Measurements from ENCODE around the gene ST6GALNAC2.
"Not testable (repeated sequence)": the region's sequence is repeated elsewhere in the genome, so short reads cannot be mapped to it uniquely, and the experiment has no call there.

ST6GALNAC2 gene

GRCh38 chr17:76525513-76525833 is 60.2 kb downstream of the ST6GALNAC2 start:
- DNase-seq: not testable (repeated sequence)

- no peak for DNase-seq
Observed at GRCh38 chr17:76524598-76525512, 60.8 kb downstream of the ST6GALNAC2 start.

DNA sequence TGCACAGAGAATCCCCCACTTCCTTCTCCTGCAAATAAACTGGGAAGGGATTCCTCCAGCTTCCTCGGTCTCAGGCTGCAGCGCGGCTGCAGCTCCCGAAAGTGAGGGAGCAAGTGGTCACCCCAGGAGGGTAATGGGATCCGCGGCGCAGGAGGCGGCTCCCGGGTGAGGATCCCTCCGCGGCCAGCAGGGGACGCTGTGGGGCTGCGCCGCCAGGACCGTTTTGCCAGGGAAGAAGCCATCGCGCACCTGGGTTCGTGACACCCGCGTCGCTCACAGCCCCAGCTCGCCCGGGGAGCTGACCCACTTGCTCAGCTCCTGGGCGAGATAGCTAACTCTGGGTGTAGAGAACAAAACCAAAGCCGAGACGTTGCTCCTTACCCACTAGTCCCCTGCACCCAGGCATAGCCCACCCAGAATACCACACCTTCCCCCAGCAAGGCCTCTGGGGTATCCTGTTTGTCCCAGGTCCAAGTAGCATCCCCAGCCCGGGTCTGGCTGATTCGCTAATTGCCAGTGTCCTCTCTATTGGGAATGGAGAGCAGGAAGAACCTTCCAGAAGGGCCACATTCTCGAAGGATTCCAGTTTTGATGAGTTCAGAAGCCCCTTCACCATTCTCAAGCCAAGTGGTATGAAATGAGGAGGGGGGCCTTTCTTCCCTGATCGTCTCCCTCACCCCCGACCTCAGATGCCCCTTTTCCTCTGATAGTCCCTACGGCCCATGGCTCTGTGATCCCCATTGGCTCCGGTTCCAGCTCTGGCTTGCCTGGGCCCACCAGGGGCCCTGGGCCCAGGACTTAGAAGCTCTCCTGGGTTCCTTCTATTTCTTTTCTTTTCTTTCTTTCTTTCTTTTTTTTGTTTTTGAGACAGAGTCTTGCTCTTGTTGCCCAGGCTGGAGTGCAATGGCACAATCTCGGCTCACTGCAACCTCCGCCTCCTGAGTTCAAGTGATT is 62.3 kb downstream of the ST6GALNAC2 start:
- DNase-seq: peak; percentile 71

DNA sequence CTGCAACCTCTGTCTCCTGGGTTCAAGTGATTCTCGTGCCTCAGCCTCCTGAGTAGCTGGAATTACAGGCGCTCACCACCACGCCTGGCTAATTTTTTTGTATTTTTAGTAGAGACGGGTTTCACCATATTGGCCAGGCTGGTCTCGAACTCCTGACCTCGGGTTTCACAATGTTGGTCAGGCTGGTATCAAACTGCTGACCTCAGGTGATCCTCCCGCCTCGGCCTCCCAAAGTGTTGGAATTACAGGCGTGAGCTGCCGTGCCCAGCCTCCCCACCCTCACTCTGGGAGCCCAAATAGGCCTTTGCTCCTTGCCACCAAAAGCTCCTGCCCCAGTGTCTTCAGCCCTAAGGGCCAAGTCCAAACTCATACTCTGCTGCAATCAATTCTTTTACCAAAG is 64.0 kb downstream of the ST6GALNAC2 start:
- not testable (repeated sequence) for DNase-seq

- no peak for DNase-seq
Observed at GRCh38 chr17:76521262-76521661, 64.4 kb downstream of the ST6GALNAC2 start.

DNA sequence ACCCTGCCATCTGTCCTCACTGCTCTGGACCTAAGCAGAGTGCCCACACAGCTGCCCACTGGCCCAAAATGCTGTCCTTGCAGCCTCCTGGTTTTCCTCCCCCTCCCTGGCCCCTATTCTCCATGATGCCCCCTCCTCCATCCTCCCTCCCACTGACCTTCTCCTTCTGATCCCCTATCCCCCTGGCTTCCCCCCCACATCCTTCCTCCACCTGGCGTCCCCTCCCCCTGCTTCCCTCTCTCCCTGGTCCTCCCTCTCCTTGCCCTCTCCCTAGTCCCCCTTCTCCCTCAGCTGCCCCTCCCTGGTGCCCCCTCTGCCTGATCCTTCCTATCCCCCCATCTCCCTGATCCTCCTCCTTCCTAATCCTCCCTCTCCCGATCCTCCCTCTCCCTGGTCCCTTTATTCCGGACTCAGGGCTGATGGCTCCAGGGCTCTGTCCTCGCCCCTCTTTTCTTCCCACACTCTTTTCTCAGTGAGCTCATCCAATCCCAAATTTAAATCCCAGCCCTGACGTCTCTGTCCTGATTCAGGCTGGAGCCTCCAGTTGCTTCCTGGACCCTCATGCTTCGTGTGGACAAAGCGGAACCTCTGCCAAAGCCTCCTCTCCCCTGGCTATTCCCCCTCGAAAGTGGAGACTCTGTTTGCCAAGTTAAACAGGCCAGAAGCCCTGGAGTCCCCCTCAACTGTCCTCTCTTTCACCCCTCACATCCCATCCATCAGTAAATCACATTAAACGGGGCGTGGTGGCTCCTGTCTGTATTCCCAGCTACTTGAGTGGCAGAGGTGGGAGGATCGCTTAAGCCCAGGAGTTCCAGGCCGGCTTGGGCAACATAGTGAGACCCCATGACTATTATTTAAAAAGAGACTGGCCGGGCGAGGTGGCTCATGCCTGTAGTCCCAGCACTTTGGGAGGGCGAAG is 66.4 kb downstream of the ST6GALNAC2 start:
- no peak for DNase-seq

GRCh38 chr17:76517638-76518038 is 68.0 kb downstream of the ST6GALNAC2 start:
- DNase-seq: no peak

Data from NCI-H2171 treated with DMSO at 0.1 percent for 48 hours (cell line).